ENCODE data around the gene CLEC1B. TPM values are rescaled to one million over a fixed set of nuclear protein-coding genes. Genes with fewer than 3 reads are reported as not detected.

The CLEC1B gene
- total and polyA plus RNA-seq, 2 donors (not counting 3 experiments of a cell fraction or from before 2014, with no cell fraction given) = not detected

DNA sequence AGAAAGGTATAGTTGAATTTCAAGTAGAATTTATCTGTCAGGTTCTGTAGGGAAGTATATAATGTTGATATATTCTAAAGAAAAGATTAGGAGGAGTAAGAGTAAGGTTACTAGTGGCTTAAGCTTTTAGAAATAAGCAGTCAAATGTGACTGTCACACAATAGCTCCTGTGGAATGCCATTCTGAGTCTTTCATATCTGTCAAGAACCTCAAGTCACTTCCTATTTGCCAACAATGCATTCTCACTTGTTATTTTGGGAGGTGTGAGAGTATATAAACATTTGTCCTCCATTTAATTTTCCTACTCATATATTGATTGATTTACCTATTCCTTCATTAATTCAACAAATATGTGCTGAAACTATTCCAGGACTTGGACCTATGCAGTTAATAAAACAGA lies 43.2 kb upstream of the CLEC1B start:
- TF ChIP-seq POLR2AphosphoS5 (IDR thresholded peaks at IDR 0.05; ENCODE audit: insufficient read depth, low read depth, low read length) (no peak), MAX (IDR thresholded peaks at IDR 0.05; ENCODE audit: insufficient read depth, insufficient read length) (no peak), POLR2A (IDR thresholded peaks at IDR 0.05; ENCODE audit: low read depth, low read length) (no peak)

GRCh38 chr12:10033783-10034545 lies 35.0 kb upstream of the CLEC1B start:
- peak; percentile 75 for DNase-seq (ENCODE audit: low read depth, low spot score)
- ChIA-PET POLR2A (no interaction called here), CTCF (interaction anchor here (0.6 to 6.1 kb wide), 12 partner anchors 16 to 283 kb away, joined by 3 to 74 read pairs (median 4); partner anchors contain the start of genes CLEC12B and CLEC1A)
- Histone ChIP-seq H3K27me3 (ENCODE audit: control insufficient read depth in 2 of 2, insufficient read depth in 2 of 2, low read length in 2 of 2) (no peaks in the 10 kb centered on the region), H4K20me1 (replicated peaks; ENCODE audit: control insufficient read depth, extremely low read depth, insufficient read depth, low read length) (no peaks in the 10 kb centered on the region), H3K9ac (replicated peaks; ENCODE audit: extremely low read depth, insufficient read depth, low read length) (peak overlapping the region; percentile 43), H3K9me1 (replicated peaks; ENCODE audit: control insufficient read depth, extremely low read depth, insufficient read depth, low read length) (no peaks in the 10 kb centered on the region), H3K4me3 (replicated peaks in 1 of 3; ENCODE audit: insufficient read depth in 1 of 3, low read depth in 1 of 3, low read length in 3 of 3) (no peak overlapping the region), H3K9me3 (replicated peaks; ENCODE audit: control insufficient read depth, insufficient read depth, low read length) (no peaks in the 10 kb centered on the region), H3K36me3 (ENCODE audit: control insufficient read depth in 2 of 2, extremely low read depth in 1 of 2, insufficient read depth in 2 of 2, low read length in 2 of 2) (no peaks in the 10 kb centered on the region), H3K4me2 (ENCODE audit: insufficient read depth, low read length) (no peak overlapping the region), H3K79me2 (ENCODE audit: control insufficient read depth, insufficient read depth, low read length) (no peaks in the 10 kb centered on the region), H3K27ac (ENCODE audit: insufficient read depth, low read depth, low read length) (peak overlapping the region; percentile 99), H3K4me1 (ENCODE audit: control insufficient read depth, extremely low read depth, insufficient read depth, low read length) (peaks cover 31% of the 10 kb centered on the region), H2AFZ (ENCODE audit: low read depth, low read length) (peak overlapping the region; percentile 72)
- TF ChIP-seq JUN (IDR thresholded peaks at IDR 0.05; ENCODE audit: borderline replicate concordance, insufficient read depth, insufficient read length, low read depth) (no peak), CTCF (IDR thresholded peaks at IDR 0.05; ENCODE audit: extremely low read depth in 1 of 2, insufficient read depth in 1 of 2, low read depth in 1 of 2, low read length in 2 of 2) (peak; percentile 12 to 17)
- no peak for FAIRE-seq
- intact Hi-C loops (cut with micrococcal nuclease) (loop anchor here (1.0 to 10.0 kb wide), 10 partner anchors 24 to 638 kb away; partner anchors contain the start of genes CLEC12B, CLEC1A and STYK1), dilution Hi-C loops (cut with MboI; ENCODE audit: extremely low pct_ligation_motif_present, low sequenced_read_pairs) (no loop called here)
- BruUV-seq (replicated peaks) = no TSS peak

More for the DNA sequence above, 43.2 kb upstream of the CLEC1B start:
- DNase-seq (ENCODE audit: low read depth, low spot score) (peak; percentile 65), FAIRE-seq (peak; percentile 75)
- Histone ChIP-seq H3K79me2 (ENCODE audit: control insufficient read depth, insufficient read depth, low read length) (no peaks in the 10 kb centered on the region), H3K27me3 (ENCODE audit: control insufficient read depth in 2 of 2, insufficient read depth in 2 of 2, low read length in 2 of 2) (no peaks in the 10 kb centered on the region), H3K36me3 (ENCODE audit: control insufficient read depth in 2 of 2, extremely low read depth in 1 of 2, insufficient read depth in 2 of 2, low read length in 2 of 2) (no peaks in the 10 kb centered on the region), H2AFZ (ENCODE audit: low read depth, low read length) (peak overlapping the region; percentile 26), H3K9me1 (replicated peaks; ENCODE audit: control insufficient read depth, extremely low read depth, insufficient read depth, low read length) (no peaks in the 10 kb centered on the region), H3K4me2 (ENCODE audit: insufficient read depth, low read length) (no peak overlapping the region), H3K9ac (replicated peaks; ENCODE audit: extremely low read depth, insufficient read depth, low read length) (no peak overlapping the region), H3K27ac (ENCODE audit: insufficient read depth, low read depth, low read length) (peak overlapping the region; percentile 50), H3K9me3 (replicated peaks; ENCODE audit: control insufficient read depth, insufficient read depth, low read length) (no peaks in the 10 kb centered on the region), H4K20me1 (replicated peaks; ENCODE audit: control insufficient read depth, extremely low read depth, insufficient read depth, low read length) (no peaks in the 10 kb centered on the region), H3K4me1 (ENCODE audit: control insufficient read depth, extremely low read depth, insufficient read depth, low read length) (peaks cover 10% of the 10 kb centered on the region), H3K4me3 (replicated peaks in 1 of 3; ENCODE audit: insufficient read depth in 1 of 3, low read depth in 1 of 3, low read length in 3 of 3) (no peak overlapping the region)
- POLR2A ChIA-PET = no interaction called here
- intact Hi-C loops (cut with micrococcal nuclease) = no loop called here
- BruUV-seq (replicated peaks) = no TSS peak
- CTCF ChIA-PET = interaction anchor here (0.7 to 2.3 kb wide), 12 partner anchors 9 to 292 kb away, joined by 3 to 9 read pairs (median 4); partner anchors contain the start of gene CLEC7A
- dilution Hi-C loops (cut with MboI; ENCODE audit: extremely low pct_ligation_motif_present, low sequenced_read_pairs) = no loop called here
